Gastroesophageal sphincter (tissue), 4 donors: ENCODE results near the gene TARBP1. TPM values are rescaled to one million over a fixed set of nuclear protein-coding genes. Genes with fewer than 3 reads are reported as not detected.

Source experiments
- ATAC-seq: fragments of 150-250 bp; one replicate; pipeline ENCODE4 v1.9.1; 2016; ENCODE audit warnings: mild to moderate bottlenecking, moderate library complexity
- H3K27ac ChIP-seq, 4 donors: fragments of 200-600 bp; sonication (generic) in 3 of 4; 1 replicate in 3 of 4; 2 replicates in 1 of 4; pipeline ENCODE4 v1.5.1; 2016 to 2019
- H3K27me3 ChIP-seq: fragments of 200-600 bp; sonication (generic); one replicate; pipeline ENCODE4 v1.5.1; 2019
- H3K36me3 ChIP-seq, 2 donors: fragments of 200-600 bp; sonication (generic); one replicate each; pipeline ENCODE4 v1.5.1; 2019; ENCODE audit warnings: control low read depth in 1 of 2
- H3K4me1 ChIP-seq, 3 donors: fragments of 200-600 bp; sonication (generic); 1 replicate in 2 of 3; 2 replicates in 1 of 3; pipeline ENCODE4 v1.5.1; 2016 to 2019; ENCODE audit warnings: control low read depth in 2 of 3
- H3K4me3 ChIP-seq, 2 donors: fragments of 200-600 bp; sonication (generic); one replicate each; pipeline ENCODE4 v1.5.1; 2019; ENCODE audit warnings: mild to moderate bottlenecking in 1 of 2, moderate library complexity in 1 of 2
- H3K9me3 ChIP-seq, 3 donors: fragments of 200-600 bp; sonication (generic); one replicate each; pipeline ENCODE4 v1.5.1; 2017 to 2019; ENCODE audit warnings: control low read depth in 2 of 3
- CTCF ChIP-seq, 4 experiments: fragments of 200-600 bp in 2 of 4; fragments of 450-650 bp in 2 of 4; sonication (generic) in 1 of 4; IDR thresholded peaks; one replicate each; pipeline ENCODE4 v1.5.1; 2017 to 2019; ENCODE audit warnings: antibody characterized with exemption in 4 of 4, mild to moderate bottlenecking in 2 of 4, moderate library complexity in 2 of 4
- EP300 ChIP-seq: sonication (generic); formaldehyde crosslinking; IDR thresholded peaks from one replicate; pipeline ENCODE4 v1.6.1; 2017; ENCODE audit warnings: antibody characterized with exemption, mild to moderate bottlenecking
- POLR2A ChIP-seq, 2 donors: fragments of 450-650 bp; IDR thresholded peaks; one replicate each; pipeline ENCODE4 v1.6.1; 2017; ENCODE audit warnings: antibody characterized with exemption in 2 of 2, mild to moderate bottlenecking in 2 of 2, moderate library complexity in 1 of 2
- POLR2AphosphoS5 ChIP-seq: sonication (generic); formaldehyde crosslinking; IDR thresholded peaks from one replicate; pipeline ENCODE4 v1.6.1; 2017; ENCODE audit warnings: antibody characterized with exemption
- WGBS, 2 donors: methylation state at CpG; one replicate each; pipeline ENCODE4 v1.1.5; 2018; ENCODE audit warnings: low coverage in 1 of 2; 5-methylcytosine and 5-hydroxymethylcytosine counted together
- total RNA-seq, 4 donors: library from RNA; depleted of rRNA; stranded (reverse); fragments of >200 nt; gene quantifications; one replicate each; pipeline ENCODE4 v1.1.0, GENCODE V29; 2016

TARBP1 gene
- total RNA-seq, 4 donors from 2014 or later: 6.7 to 9.6 (median 8.7) TPM

GRCh38 chr1:234489698-234490077 lies 10.7 kb upstream of the TARBP1 start:
- H3K4me3 ChIP-seq: no peak overlapping the region
- no peaks in the 10 kb centered on the region for H3K27me3 ChIP-seq
- TF ChIP-seq CTCF (IDR thresholded peaks at IDR 0.05) (no peak), POLR2A (IDR thresholded peaks at IDR 0.05) (no peak), EP300 (no peak), POLR2AphosphoS5 (no peak)
- no peak for ATAC-seq
- H3K9me3 ChIP-seq: no peaks in the 10 kb centered on the region
- H3K36me3 ChIP-seq: no peaks in the 10 kb centered on the region
- no peak overlapping the region for H3K27ac ChIP-seq
- WGBS, 2 donors: 66 to 83% methylated on average over 2 of the region's 2 CpGs
- H3K4me1 ChIP-seq: peaks cover 0 to 12% (median 5%) of the 10 kb centered on the region in 3 donors

- 33 to 95% methylated on average over 1 to 10 of the region's 11 CpGs for WGBS, 2 donors
- H3K4me1 ChIP-seq: peaks cover 0 to 11% (median 5%) of the 10 kb centered on the region in 3 donors
- no peaks in the 10 kb centered on the region for H3K9me3 ChIP-seq
- no peak for TF ChIP-seq POLR2A (IDR thresholded peaks at IDR 0.05)
- no peak for TF ChIP-seq POLR2AphosphoS5
- TF ChIP-seq EP300: no peak
- H3K27ac ChIP-seq: no peak overlapping the region
- ATAC-seq: no peak
- H3K27me3 ChIP-seq: no peaks in the 10 kb centered on the region
- H3K36me3 ChIP-seq: no peaks in the 10 kb centered on the region
- H3K4me3 ChIP-seq: no peak overlapping the region
These were observed 10.2 kb upstream of the TARBP1 start for GRCh38 chr1:234489007-234489697.

- no peak overlapping the region for H3K27ac ChIP-seq
- no peak overlapping the region for H3K4me3 ChIP-seq
- TF ChIP-seq CTCF (IDR thresholded peaks at IDR 0.05): no peak
- no peak for TF ChIP-seq EP300
- TF ChIP-seq POLR2AphosphoS5: no peak
- no peak for TF ChIP-seq POLR2A (IDR thresholded peaks at IDR 0.05)
- ATAC-seq: no peak
- H3K4me1 ChIP-seq: peaks cover 0 to 11% (median 5%) of the 10 kb centered on the region in 3 donors
- no peaks in the 10 kb centered on the region for H3K36me3 ChIP-seq
- no peaks in the 10 kb centered on the region for H3K9me3 ChIP-seq
- 82 to 85% methylated on average over 9 of the region's 9 CpGs for WGBS, 2 donors
- peaks cover 6% of the 10 kb centered on the region for H3K27me3 ChIP-seq
These were observed 9.4 kb upstream of the TARBP1 start for GRCh38 chr1:234488054-234489006.

- peak overlapping the region in 3 of 4 donors; percentile 22 to 66 (median 61) for H3K27ac ChIP-seq
- TF ChIP-seq EP300 (no peak), CTCF (IDR thresholded peaks at IDR 0.05) (peak; percentile 59 to 78 (median 77))
- peaks cover 8% of the 10 kb centered on the region for H3K27me3 ChIP-seq
- peak; percentile 71 for ATAC-seq
- no peaks in the 10 kb centered on the region for H3K36me3 ChIP-seq
- no peaks in the 10 kb centered on the region for H3K9me3 ChIP-seq
- H3K4me1 ChIP-seq: peaks cover 0 to 11% (median 5%) of the 10 kb centered on the region in 3 donors
- H3K4me3 ChIP-seq: no peak overlapping the region
- WGBS, 2 donors: 20 to 26% methylated on average over 11 to 12 of the region's 12 CpGs
These were observed 8.2 kb upstream of the TARBP1 start for GRCh38 chr1:234486858-234487840.
